Posterior cingulate gyrus (tissue), 11 donors: ENCODE data around the gene RFX8.
"Not testable (repeated sequence)": the region's sequence is repeated elsewhere in the genome, so short reads cannot be mapped to it uniquely, and the experiment has no call there.

ENCODE experiments used
- DNase-seq, 10 donors: peaks; one replicate each; pipeline versions ENCODE4 v3.0.0 to v3.0.0-alpha.2; 2020 to 2021; ENCODE audit warnings: mixed read lengths in 3 of 10
- intact Hi-C: fragments of 100-400 bp; cut with DNase I; formaldehyde crosslinking; loops from one replicate; pipeline ENCODE4 v1.15.1; 2023

RFX8 gene

GRCh38 chr2:101450965-101451364, 23.9 kb downstream of the RFX8 start:
- intact Hi-C loops: no loop called here

GRCh38 chr2:101446869-101447268, 28.0 kb downstream of the RFX8 start:
- intact Hi-C loops: no loop called here
- DNase-seq: no peak

More at GRCh38 chr2:101450965-101451364, 23.9 kb downstream of the RFX8 start:
- DNase-seq: no peak

DNA sequence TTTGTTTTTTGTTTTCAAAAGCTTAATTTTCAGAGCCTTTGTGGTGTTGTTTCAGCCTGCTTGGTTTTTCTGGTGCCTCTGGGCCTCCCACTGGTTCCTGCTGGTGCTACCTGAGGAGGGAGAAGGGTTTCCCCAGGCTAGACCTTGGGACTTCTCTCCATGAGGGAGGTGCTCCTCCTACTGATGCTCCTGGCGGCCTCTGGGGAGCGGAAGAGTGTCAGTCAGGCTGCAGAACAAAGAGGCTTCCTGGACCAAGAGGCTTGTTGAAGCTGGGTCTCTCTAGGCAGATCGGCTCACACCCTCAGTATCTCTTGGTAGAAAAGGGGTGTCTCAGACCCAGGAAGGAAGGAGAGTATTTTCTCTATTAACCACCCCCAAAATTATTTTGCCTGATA, 32.2 kb downstream of the RFX8 start:
- DNase-seq: no peak
- intact Hi-C loops: no loop called here

- no peak for DNase-seq
- intact Hi-C loops: no loop called here
These were observed 32.8 kb downstream of the RFX8 start for GRCh38 chr2:101442042-101442666.

DNA sequence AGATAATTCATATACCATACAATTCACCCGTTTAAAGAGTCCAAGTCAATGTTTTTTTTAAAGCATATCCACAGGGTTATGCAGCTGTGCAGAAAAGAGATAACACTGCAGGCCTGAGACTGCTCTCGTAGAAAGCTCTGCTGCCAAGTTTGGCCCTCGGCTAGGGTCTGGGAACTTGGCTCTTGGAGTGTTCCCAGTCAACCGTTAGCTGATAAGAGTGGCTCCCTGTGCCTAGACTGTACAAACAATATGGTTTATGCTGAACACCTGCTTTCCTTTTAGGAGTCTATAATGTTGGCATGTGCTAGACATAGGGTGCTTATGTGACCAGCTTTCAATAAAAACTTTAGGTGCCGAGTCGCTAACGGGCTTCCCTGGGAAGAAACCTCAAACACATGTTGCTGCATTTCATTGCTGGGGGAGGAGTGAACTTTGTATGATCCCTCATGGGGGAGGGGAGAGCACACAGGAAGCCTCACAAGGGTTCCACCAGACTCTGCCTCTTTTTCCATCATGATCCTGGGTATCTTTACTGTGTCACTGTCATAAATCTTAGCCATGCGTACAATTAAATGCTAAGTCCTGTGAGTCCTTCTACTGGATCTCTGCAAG, 34.7 kb downstream of the RFX8 start:
- intact Hi-C loops: no loop called here
- no peak for DNase-seq

GRCh38 chr2:101439716-101440115, 35.2 kb downstream of the RFX8 start:
- intact Hi-C loops: no loop called here
- no peak for DNase-seq

- DNase-seq, intact Hi-C loops: not testable (repeated sequence)
These were observed 36.4 kb downstream of the RFX8 start for GRCh38 chr2:101438555-101438954.

DNA sequence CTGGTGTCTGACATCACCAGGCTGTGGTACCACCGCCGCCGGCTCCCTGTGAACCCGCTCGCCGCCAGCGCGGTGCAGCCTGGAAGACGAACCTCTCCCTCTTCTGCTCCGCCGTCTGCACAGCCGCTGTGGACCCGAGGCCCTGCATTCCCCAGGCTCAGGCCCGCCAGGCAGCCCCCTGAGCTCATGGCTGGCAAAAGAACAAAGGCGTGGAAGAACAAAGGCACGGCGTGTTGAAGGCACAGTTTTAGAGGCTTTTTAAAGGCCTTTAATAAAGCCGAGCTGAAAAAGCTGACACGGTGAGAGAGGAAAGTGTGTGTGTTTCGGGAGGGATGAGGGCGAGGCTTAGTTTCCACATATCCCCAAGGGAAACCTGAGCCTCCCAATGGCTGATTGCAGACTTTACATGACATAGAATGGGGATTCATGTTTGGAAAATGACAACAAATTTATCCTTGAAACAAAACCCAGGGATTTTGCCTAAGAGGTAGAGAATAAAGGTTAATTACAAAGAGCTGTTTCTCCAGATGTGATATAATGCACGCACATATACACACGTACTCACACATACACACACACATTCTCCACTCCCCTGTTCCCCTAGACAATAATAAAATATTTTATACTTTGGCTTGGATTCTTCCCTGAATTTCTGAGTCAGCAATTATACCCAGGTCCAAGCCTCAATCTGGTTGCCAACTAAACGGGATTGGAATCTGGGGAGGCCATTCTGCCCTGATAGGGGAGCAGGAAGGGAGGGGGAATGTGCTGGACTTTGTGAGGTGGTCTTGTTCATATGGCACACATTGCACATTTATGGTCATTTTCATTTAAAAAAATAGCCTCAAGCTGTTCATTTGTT, 39.7 kb downstream of the RFX8 start:
- DNase-seq: peak in 2 of 10 donors; percentile 23 to 27
- intact Hi-C loops: no loop called here

DNA sequence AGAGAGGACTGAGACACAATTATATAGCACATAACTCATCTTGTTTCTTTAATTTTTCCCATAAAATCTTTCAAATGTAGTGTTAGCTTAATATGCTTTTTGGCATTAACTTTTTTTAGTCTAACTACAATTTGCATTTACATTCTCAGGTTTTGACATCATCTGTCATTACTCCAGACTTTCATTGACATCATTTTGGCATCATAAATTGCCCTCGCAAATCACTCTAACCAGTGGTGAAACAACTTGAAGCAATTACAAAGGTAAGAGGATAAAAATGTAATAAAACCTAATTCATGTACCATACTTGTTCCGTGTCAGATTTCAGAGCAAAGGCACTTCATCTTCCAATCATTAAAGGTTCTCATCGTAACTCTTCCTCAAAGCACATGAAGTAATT, 41.4 kb downstream of the RFX8 start:
- DNase-seq: no peak
- intact Hi-C loops: no loop called here

DNA sequence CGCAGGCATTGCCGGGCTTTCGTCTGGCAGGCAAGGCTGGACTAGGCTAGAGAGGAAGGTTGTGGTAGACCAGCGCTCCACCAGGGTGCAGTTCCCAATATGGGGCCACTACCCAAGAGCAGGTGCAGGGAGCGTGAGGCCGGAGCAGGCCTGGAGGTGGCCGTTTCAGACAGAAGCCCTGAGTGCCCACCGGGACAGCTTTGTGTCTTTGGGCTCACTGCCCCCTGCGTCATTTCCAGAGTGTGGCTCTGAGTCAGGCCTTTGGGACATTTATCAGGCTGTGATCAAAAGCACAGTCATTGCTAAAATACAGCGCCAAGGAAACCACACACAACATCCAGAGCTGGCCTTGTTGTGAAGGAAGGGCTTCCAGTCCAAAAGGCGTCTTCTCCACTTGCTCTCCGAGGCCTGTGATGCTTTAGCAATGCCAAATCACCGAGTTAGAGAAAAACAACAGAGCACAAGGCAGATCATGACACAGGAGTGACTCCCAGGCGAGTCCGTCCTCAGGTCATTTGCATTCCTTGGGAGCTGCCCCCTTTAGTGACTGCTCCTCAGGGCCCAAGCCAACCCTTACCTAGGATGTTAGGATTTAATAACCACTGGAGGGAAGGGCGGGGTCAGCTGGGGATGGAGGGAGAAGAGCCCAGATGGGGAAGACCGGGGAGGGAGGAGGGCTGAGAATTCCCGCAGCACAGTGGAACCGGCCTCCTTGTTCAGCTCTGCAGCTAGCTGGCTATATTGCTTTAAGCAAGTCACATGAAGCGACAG, 42.3 kb downstream of the RFX8 start:
- intact Hi-C loops: no loop called here
- DNase-seq: no peak

- intact Hi-C loops: no loop called here
These were observed 43.4 kb downstream of the RFX8 start for GRCh38 chr2:101431486-101431885.

GRCh38 chr2:101430156-101430555, 44.8 kb downstream of the RFX8 start:
- intact Hi-C loops: no loop called here
- DNase-seq: no peak

More at GRCh38 chr2:101431486-101431885, 43.4 kb downstream of the RFX8 start:
- no peak for DNase-seq

DNA sequence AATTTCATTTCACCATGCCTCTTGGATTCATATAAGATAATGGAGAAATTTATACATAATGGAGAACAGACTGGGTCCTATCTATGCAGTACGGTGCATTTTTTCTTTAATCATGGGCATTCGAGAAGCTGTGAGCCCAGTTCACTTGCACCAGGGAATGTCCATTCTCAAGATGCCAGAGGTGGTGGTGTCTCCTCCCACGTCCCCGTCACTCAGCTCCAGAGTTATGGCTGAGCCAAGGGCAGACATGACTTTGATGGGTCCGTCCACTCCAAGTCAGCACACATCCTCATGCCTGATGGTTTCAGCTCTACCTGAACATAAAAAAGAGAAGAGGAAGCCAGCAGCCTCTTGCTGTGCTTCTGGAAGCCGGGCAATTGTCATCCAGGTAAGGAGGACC, 45.5 kb downstream of the RFX8 start:
- no peak for DNase-seq
- intact Hi-C loops: loop anchor here (10.0 kb wide), 1 partner anchor 85 kb away; no protein-coding TSS in a partner anchor

- no peak for DNase-seq
- intact Hi-C loops: loop anchor here (10.0 kb wide), 1 partner anchor 86 kb away; no protein-coding TSS in a partner anchor
These were observed 46.3 kb downstream of the RFX8 start for GRCh38 chr2:101428422-101429176.

- no peak for DNase-seq
- intact Hi-C loops: loop anchor here (10.0 kb wide), 1 partner anchor 87 kb away; no protein-coding TSS in a partner anchor
These were observed 47.2 kb downstream of the RFX8 start for GRCh38 chr2:101427743-101428142.

GRCh38 chr2:101427240-101427639, 47.7 kb downstream of the RFX8 start:
- no peak for DNase-seq
- intact Hi-C loops: loop anchor here (10.0 kb wide), 1 partner anchor 88 kb away; no protein-coding TSS in a partner anchor

DNA sequence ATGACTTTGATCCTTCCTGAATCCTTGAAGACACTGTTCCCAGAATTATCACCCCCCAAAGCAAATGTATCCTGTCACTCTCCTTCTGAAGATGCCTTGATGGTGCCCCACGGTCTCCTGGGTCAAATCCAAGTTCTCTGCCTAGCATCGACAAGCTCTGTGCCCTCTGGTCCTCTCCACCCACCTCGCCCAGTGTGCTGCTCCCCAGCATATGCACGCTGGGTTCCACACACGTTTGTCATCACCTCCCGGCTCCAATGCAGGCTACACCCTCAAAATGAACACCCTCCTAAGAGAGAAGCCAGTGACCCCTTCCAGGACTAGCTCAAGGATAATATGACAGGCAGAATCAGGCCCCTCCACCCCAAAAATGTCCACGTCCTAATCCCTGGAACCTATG, 48.1 kb downstream of the RFX8 start:
- intact Hi-C loops: loop anchor here (10.0 kb wide), 1 partner anchor 88 kb away; no protein-coding TSS in a partner anchor
- DNase-seq: no peak

GRCh38 chr2:101420623-101421022, 54.3 kb downstream of the RFX8 start:
- no peak for DNase-seq
- intact Hi-C loops: loop anchor here (10.0 kb wide), 1 partner anchor 94 kb away; no protein-coding TSS in a partner anchor

- intact Hi-C loops: loop anchor here (5.0 kb wide), 1 partner anchor 418 kb away; no protein-coding TSS in a partner anchor
These were observed 55.7 kb downstream of the RFX8 start for GRCh38 chr2:101419096-101419663.

More at GRCh38 chr2:101419096-101419663, 55.7 kb downstream of the RFX8 start:
- peak in 2 of 10 donors; percentile 32 to 42 for DNase-seq
